WTC11 (cell line): ENCODE results near the gene EEF2K. TPM values are rescaled to one million over a fixed set of nuclear protein-coding genes. Genes with fewer than 3 reads are reported as not detected.

ENCODE experiments used
- ATAC-seq: fragments of 200-7000 bp; cut with Tn5 transposase; 2 replicates; pipeline ENCODE4 v1.10.0; 2021; ENCODE audit warnings: mild to moderate bottlenecking, moderate library complexity
- CTCF ChIA-PET: fragments of 300-600 bp; sonication (Branson Sonifier 250); formaldehyde crosslinking; loops from one replicate; lab custom pipeline; 2021; ENCODE audit warnings: antibody characterized with exemption; lab: Charles Lee
- POLR2A ChIA-PET: fragments of 350-600 bp; sonication (Branson Sonifier 250); formaldehyde crosslinking; loops from one replicate; lab custom pipeline; 2021; ENCODE audit warnings: antibody characterized with exemption; lab: Charles Lee
- DNase-seq: peaks from one replicate; pipeline ENCODE4 v3.0.0; 2021; ENCODE audit warnings: low spot score
- H3K27ac Mint-ChIP-seq: 2 replicates; pipeline ENCODE4 v1.8.0; 2021; ENCODE audit warnings: mixed read lengths
- H3K27me3 Mint-ChIP-seq: 2 replicates; pipeline ENCODE4 v1.8.0; 2021; ENCODE audit warnings: low read depth, mild to moderate bottlenecking, moderate library complexity, mixed read lengths
- H3K36me3 Mint-ChIP-seq: 2 replicates; pipeline ENCODE4 v1.8.0; 2021; ENCODE audit warnings: mixed read lengths
- H3K4me1 Mint-ChIP-seq: 2 replicates; pipeline ENCODE4 v1.8.0; 2022; ENCODE audit warnings: mixed read lengths
- H3K4me3 Mint-ChIP-seq: 2 replicates; pipeline ENCODE4 v1.8.0; 2021; ENCODE audit warnings: mild to moderate bottlenecking, moderate library complexity, mixed read lengths
- H3K9me3 Mint-ChIP-seq: 2 replicates; pipeline ENCODE4 v1.8.0; 2021; ENCODE audit warnings: mixed read lengths
- AFF4 ChIP-seq: sonication (generic); formaldehyde crosslinking; IDR thresholded peaks from 2 replicates; pipeline ENCODE4 v1.8.1; 2023; ENCODE audit warnings: mild to moderate bottlenecking, missing genetic modification reagents, borderline replicate concordance
- CTCF ChIP-seq: fragments of 200-600 bp; IDR thresholded peaks from 2 replicates; pipeline ENCODE4 v1.8.0; 2022; ENCODE audit warnings: antibody characterized with exemption
- ELF4 ChIP-seq: sonication (generic); formaldehyde crosslinking; IDR thresholded peaks from 2 replicates; pipeline ENCODE4 v1.8.1; 2022; ENCODE audit warnings: low read depth, mild to moderate bottlenecking, moderate library complexity, missing genetic modification reagents
- FOXK1 ChIP-seq: sonication (generic); formaldehyde crosslinking; IDR thresholded peaks from 2 replicates; pipeline ENCODE4 v1.8.0; 2022; ENCODE audit warnings: mild to moderate bottlenecking, moderate library complexity, missing genetic modification reagents
- GTF2I ChIP-seq: fragments of 250-450 bp; sonication (Bioruptor Pico); conservative IDR thresholded peaks from 2 replicates; pipeline ENCODE4 v1.4.0; 2021; ENCODE audit warnings: mild to moderate bottlenecking
- MXD4 ChIP-seq: fragments of 250-450 bp; sonication (Bioruptor Pico); IDR thresholded peaks from 2 replicates; pipeline ENCODE4 v1.8.0; 2021; ENCODE audit warnings: mild to moderate bottlenecking, moderate library complexity, borderline replicate concordance
- NFE2L1 ChIP-seq: sonication (generic); formaldehyde crosslinking; IDR thresholded peaks from 2 replicates; pipeline ENCODE4 v1.8.1; 2023; ENCODE audit warnings: missing genetic modification reagents
- PRDM15 ChIP-seq: sonication (generic); formaldehyde crosslinking; IDR thresholded peaks from 2 replicates; pipeline ENCODE4 v1.8.0; 2022; ENCODE audit warnings: missing genetic modification reagents
- RELA ChIP-seq: sonication (generic); formaldehyde crosslinking; IDR thresholded peaks from 2 replicates; pipeline ENCODE4 v1.8.1; 2022; ENCODE audit warnings: missing genetic modification reagents, mild to moderate bottlenecking, borderline replicate concordance
- SMAD4 ChIP-seq: sonication (generic); formaldehyde crosslinking; IDR thresholded peaks from 2 replicates; pipeline ENCODE4 v1.8.0; 2022; ENCODE audit warnings: mild to moderate bottlenecking, missing genetic modification reagents
- STAT6 ChIP-seq: sonication (generic); formaldehyde crosslinking; conservative IDR thresholded peaks from 2 replicates; pipeline ENCODE4 v1.8.1; 2023; ENCODE audit warnings: mild to moderate bottlenecking, low read depth, missing genetic modification reagents, moderate library complexity
- ZNF423 ChIP-seq: fragments of 250-450 bp; sonication (Bioruptor Pico); IDR thresholded peaks from 2 replicates; pipeline ENCODE4 v2.1.2; 2022; ENCODE audit warnings: mild to moderate bottlenecking, moderate library complexity
- total RNA-seq: library from RNA; stranded (reverse); gene quantifications from 3 replicates; pipeline ENCODE4 v1.2.3, GENCODE V29; 2021

Gene EEF2K
- total RNA-seq, 1 experiment from 2014 or later = 26.7 TPM

GRCh38 chr16:22317625-22318024 is 111.5 kb downstream of the EEF2K start (continued):
- no peak for TF ChIP-seq AFF4 (CRISPR knock-in tag)

- TF ChIP-seq CTCF = peak; percentile 38; the same call in 1 of the 2 replicates
- no peak for TF ChIP-seq RELA (CRISPR knock-in tag)
- H3K27ac Mint-ChIP-seq = no peak overlapping the region
- ChIA-PET POLR2A (no interaction called here), CTCF (interaction anchor here (0.6 to 2.0 kb wide), 6 partner anchors 13 to 1166 kb away, joined by 3 to 6 read pairs (median 3); no protein-coding TSS in a partner anchor)
- no peaks in the 10 kb centered on the region for H3K9me3 Mint-ChIP-seq
- no peaks in the 10 kb centered on the region for H3K27me3 Mint-ChIP-seq
- no peak overlapping the region for H3K4me3 Mint-ChIP-seq
- H3K36me3 Mint-ChIP-seq = peaks cover 37% of the 10 kb centered on the region
- DNase-seq = peak; percentile 81
- no peaks in the 10 kb centered on the region for H3K4me1 Mint-ChIP-seq
- ATAC-seq = peak; percentile 59
Observed at GRCh38 chr16:22318690-22319358, 112.7 kb downstream of the EEF2K start.

- H3K9me3 Mint-ChIP-seq = no peaks in the 10 kb centered on the region
- DNase-seq = no peak
- H3K27me3 Mint-ChIP-seq = no peaks in the 10 kb centered on the region
- H3K36me3 Mint-ChIP-seq = peaks cover 35% of the 10 kb centered on the region
- peak overlapping the region; percentile 42 for H3K27ac Mint-ChIP-seq
- no peak overlapping the region for H3K4me3 Mint-ChIP-seq
- no peaks in the 10 kb centered on the region for H3K4me1 Mint-ChIP-seq
- TF ChIP-seq GTF2I = no peak
- no peak for TF ChIP-seq PRDM15 (CRISPR knock-in tag)
- TF ChIP-seq NFE2L1 (CRISPR knock-in tag) = no peak
- TF ChIP-seq ELF4 = no peak
- TF ChIP-seq ZNF423 (CRISPR knock-in tag) = no peak
- no peak for TF ChIP-seq FOXK1
- no peak for TF ChIP-seq MXD4 (CRISPR knock-in tag)
- TF ChIP-seq SMAD4 = no peak
- TF ChIP-seq STAT6 (CRISPR knock-in tag) = no peak
- POLR2A ChIA-PET = no interaction called here
- ATAC-seq = peak; percentile 7; the same call in 1 of the 2 replicates
- CTCF ChIA-PET = interaction anchor here (0.6 to 2.0 kb wide), 22 partner anchors 9 to 1369 kb away, joined by 3 to 19 read pairs (median 3); partner anchors contain the start of gene LDAF1
Observed at GRCh38 chr16:22320572-22321339, 114.7 kb downstream of the EEF2K start.
